ENCODE results near the gene DMRTB1. TPM values are rescaled to one million over a fixed set of nuclear protein-coding genes. Genes with fewer than 3 reads are reported as not detected.

Gene DMRTB1
- total RNA-seq, 1 donor from 2014 or later: not detected

DNA sequence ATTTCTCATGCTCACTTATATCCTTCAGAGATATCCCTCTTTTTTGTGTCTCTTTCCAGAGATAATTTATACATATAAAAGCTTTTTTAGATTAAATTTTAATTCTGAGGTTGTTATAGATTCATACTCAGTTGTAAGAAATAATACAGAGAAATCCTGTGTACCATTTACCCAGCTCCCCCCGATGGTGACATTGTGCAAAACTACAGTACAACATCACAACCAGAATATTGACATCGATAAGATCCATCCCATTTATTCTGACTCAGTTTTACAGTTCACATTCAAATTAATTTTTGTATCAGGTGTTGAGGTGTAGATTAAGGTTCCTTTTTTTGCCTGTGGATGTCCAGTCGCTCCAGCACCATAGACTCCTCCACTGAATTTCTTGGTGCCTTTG, 14.3 kb downstream of the DMRTB1 start:
- TF ChIP-seq EZH2 (IDR thresholded peaks at IDR 0.05): no peak
- TF ChIP-seq, protein P1, sequence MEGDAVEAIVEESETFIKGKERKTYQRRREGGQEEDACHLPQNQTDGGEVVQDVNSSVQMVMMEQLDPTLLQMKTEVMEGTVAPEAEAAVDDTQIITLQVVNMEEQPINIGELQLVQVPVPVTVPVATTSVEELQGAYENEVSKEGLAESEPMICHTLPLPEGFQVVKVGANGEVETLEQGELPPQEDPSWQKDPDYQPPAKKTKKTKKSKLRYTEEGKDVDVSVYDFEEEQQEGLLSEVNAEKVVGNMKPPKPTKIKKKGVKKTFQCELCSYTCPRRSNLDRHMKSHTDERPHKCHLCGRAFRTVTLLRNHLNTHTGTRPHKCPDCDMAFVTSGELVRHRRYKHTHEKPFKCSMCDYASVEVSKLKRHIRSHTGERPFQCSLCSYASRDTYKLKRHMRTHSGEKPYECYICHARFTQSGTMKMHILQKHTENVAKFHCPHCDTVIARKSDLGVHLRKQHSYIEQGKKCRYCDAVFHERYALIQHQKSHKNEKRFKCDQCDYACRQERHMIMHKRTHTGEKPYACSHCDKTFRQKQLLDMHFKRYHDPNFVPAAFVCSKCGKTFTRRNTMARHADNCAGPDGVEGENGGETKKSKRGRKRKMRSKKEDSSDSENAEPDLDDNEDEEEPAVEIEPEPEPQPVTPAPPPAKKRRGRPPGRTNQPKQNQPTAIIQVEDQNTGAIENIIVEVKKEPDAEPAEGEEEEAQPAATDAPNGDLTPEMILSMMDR (IDR thresholded peaks at IDR 0.05): peak; percentile 37
- H3K27ac Mint-ChIP-seq: no peak overlapping the region
- H3K9ac ChIP-seq: no peak overlapping the region
- peaks cover 9% of the 10 kb centered on the region for H3K27me3 Mint-ChIP-seq (ENCODE audit: insufficient read depth, low read depth)
- no peak overlapping the region for H3K4me3 ChIP-seq
- H3F3A ChIP-seq (ENCODE audit: low read depth): no peaks in the 10 kb centered on the region
- no peaks in the 10 kb centered on the region for H3K9me3 Mint-ChIP-seq
- no peak for DNase-seq (ENCODE audit: low spot score)
- H4K20me1 ChIP-seq (ENCODE audit: low read depth): no peaks in the 10 kb centered on the region
- no peaks in the 10 kb centered on the region for H3K36me3 Mint-ChIP-seq
- no peaks in the 10 kb centered on the region for H3K27me3 ChIP-seq
- H3K79me2 ChIP-seq (ENCODE audit: low read depth): no peaks in the 10 kb centered on the region
- no peak overlapping the region for H2AFZ ChIP-seq (replicated peaks)
- H3K36me3 ChIP-seq: no peaks in the 10 kb centered on the region
- no peak overlapping the region for H3K4me2 ChIP-seq
- H3K27ac ChIP-seq: no peak overlapping the region
- peaks cover 3% of the 10 kb centered on the region for H3K4me1 ChIP-seq
- H3K4me1 Mint-ChIP-seq: peaks cover 16% of the 10 kb centered on the region
- H3K9me3 ChIP-seq (ENCODE audit: low read depth): no peaks in the 10 kb centered on the region
- no peak overlapping the region for H3K4me3 Mint-ChIP-seq

DNA sequence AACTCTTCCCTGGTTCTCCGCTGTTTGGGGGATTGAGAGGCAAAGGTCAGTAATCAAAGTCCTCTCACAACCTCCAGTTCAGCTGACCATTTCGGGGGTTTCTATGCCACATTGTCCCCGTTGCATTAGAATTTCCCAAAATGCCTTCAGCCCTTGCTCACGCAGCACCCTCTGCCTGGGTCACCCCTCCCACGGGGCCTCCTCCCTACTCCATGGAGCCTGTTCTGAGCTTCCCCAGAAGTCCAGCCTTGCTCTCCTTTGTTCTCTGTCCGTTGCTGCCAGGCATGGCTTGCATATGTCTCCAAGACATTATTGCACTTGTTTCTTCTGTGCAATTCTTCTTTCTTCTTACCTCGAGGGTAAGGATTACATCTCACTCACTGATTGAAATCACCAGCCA, 16.5 kb downstream of the DMRTB1 start:
- Histone ChIP-seq H4K20me1 (ENCODE audit: low read depth) (no peaks in the 10 kb centered on the region), H3K9me3 (ENCODE audit: low read depth) (no peaks in the 10 kb centered on the region), H3K27ac (no peak overlapping the region), H3K4me1 (no peaks in the 10 kb centered on the region), H3K36me3 (no peaks in the 10 kb centered on the region), H3K27me3 (no peaks in the 10 kb centered on the region), H3K79me2 (ENCODE audit: low read depth) (no peaks in the 10 kb centered on the region), H3K9ac (no peak overlapping the region), H3K4me3 (no peak overlapping the region), H2AFZ (replicated peaks) (peak overlapping the region; percentile 76), H3K4me2 (no peak overlapping the region), H3F3A (ENCODE audit: low read depth) (no peaks in the 10 kb centered on the region)
- DNase-seq (ENCODE audit: low spot score): no peak
- TF ChIP-seq EZH2 (IDR thresholded peaks at IDR 0.05) (no peak), EZH2phosphoT487 (IDR thresholded peaks at IDR 0.05) (no peak)
- TF ChIP-seq, protein P1 (IDR thresholded peaks at IDR 0.05): no peak
- H3K4me3 Mint-ChIP-seq: no peak overlapping the region
- no peaks in the 10 kb centered on the region for H3K36me3 Mint-ChIP-seq
- no peak overlapping the region for H3K27ac Mint-ChIP-seq
- H3K27me3 Mint-ChIP-seq (ENCODE audit: insufficient read depth, low read depth): peaks cover 9% of the 10 kb centered on the region
- peaks cover 11% of the 10 kb centered on the region for H3K4me1 Mint-ChIP-seq
- H3K9me3 Mint-ChIP-seq: no peaks in the 10 kb centered on the region

DNA sequence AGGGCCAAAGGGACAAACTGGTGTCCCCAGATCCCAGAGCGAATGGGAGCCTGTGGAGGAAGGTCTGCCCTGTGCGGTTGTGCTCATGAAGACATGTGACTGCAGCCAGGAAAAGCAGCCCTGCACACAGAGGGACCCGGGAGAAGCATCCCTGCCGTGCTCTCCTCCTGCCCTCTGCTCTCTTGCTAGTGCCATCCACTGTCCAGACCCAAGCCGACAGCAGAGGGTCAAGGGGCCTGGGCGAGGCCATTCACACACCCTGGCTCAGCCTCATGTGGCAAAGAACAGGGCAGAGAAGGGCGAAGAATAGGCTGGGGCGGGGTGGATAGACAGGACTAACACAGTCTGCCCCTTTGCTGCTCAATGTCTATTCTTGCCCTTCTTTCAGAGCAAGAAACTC, 17.4 kb downstream of the DMRTB1 start:
- no peak for TF ChIP-seq EZH2phosphoT487 (IDR thresholded peaks at IDR 0.05)
- TF ChIP-seq, protein P1 (IDR thresholded peaks at IDR 0.05): no peak
- H3F3A ChIP-seq (ENCODE audit: low read depth): no peaks in the 10 kb centered on the region
- no peak overlapping the region for H3K27ac Mint-ChIP-seq
- no peaks in the 10 kb centered on the region for H3K27me3 ChIP-seq
- H3K9me3 Mint-ChIP-seq: no peaks in the 10 kb centered on the region
- H3K9ac ChIP-seq: no peak overlapping the region
- H2AFZ ChIP-seq (replicated peaks): no peak overlapping the region
- H3K9me3 ChIP-seq (ENCODE audit: low read depth): no peaks in the 10 kb centered on the region
- H3K36me3 ChIP-seq: no peaks in the 10 kb centered on the region
- no peaks in the 10 kb centered on the region for H4K20me1 ChIP-seq (ENCODE audit: low read depth)
- H3K4me3 Mint-ChIP-seq: no peak overlapping the region
- peaks cover 9% of the 10 kb centered on the region for H3K27me3 Mint-ChIP-seq (ENCODE audit: insufficient read depth, low read depth)
- H3K79me2 ChIP-seq (ENCODE audit: low read depth): no peaks in the 10 kb centered on the region
- no peak for DNase-seq (ENCODE audit: low spot score)
- no peak overlapping the region for H3K4me2 ChIP-seq
- H3K36me3 Mint-ChIP-seq: no peaks in the 10 kb centered on the region
- peaks cover 7% of the 10 kb centered on the region for H3K4me1 Mint-ChIP-seq
- H3K27ac ChIP-seq: no peak overlapping the region
- H3K4me3 ChIP-seq: no peak overlapping the region
- no peaks in the 10 kb centered on the region for H3K4me1 ChIP-seq

All from neural progenitor cell (in vitro differentiated cells).